NK-92 treated with Interleukin-12 subunit alpha and Interleukin-12 subunit beta, amount 100 ng/mL, for 24 hours (cell line): ENCODE data around the gene ASCC1.

Source experiments
- DNase-seq: peaks from one replicate; lab custom pipeline; 2025; lab: John Stamatoyannopoulos, UW

The ASCC1 gene

GRCh38 chr10:72097448-72098300 is 118.4 kb downstream of the ASCC1 start:
- DNase-seq = no peak

GRCh38 chr10:72096115-72097000 is 119.7 kb downstream of the ASCC1 start:
- no peak for DNase-seq

- DNase-seq = no peak
These were observed 120.9 kb downstream of the ASCC1 start for GRCh38 chr10:72095195-72095594.

- no peak for DNase-seq
These were observed 121.5 kb downstream of the ASCC1 start for GRCh38 chr10:72094574-72094973.

- DNase-seq = no peak
These were observed 122.6 kb downstream of the ASCC1 start for GRCh38 chr10:72093450-72093849.

GRCh38 chr10:72092987-72093386 is 123.1 kb downstream of the ASCC1 start:
- DNase-seq = no peak

- no peak for DNase-seq
These were observed 123.7 kb downstream of the ASCC1 start for GRCh38 chr10:72092171-72092924.

DNA sequence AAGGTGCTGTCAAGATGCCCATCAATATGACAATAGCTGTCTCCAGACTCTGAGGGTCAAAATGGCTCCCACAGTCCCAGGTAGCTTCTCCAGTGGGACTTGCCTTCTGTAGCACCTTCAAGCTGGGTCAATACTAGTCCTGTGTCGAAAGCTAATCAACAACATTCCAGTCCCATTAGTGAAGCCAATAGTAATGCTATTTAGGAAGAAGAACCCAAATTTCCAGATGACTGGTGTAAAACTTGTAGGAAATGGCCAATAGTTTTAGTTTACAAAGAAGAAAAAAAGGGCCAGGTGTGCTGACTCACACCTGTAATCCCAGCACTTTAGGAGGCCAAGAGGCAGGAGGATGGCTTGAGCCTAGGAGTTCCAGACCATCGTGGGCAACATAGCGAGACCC is 125.8 kb downstream of the ASCC1 start:
- no peak for DNase-seq

GRCh38 chr10:72089618-72090017 is 126.5 kb downstream of the ASCC1 start:
- DNase-seq = no peak

- DNase-seq = no peak
These were observed 127.0 kb downstream of the ASCC1 start for GRCh38 chr10:72088889-72089575.

DNA sequence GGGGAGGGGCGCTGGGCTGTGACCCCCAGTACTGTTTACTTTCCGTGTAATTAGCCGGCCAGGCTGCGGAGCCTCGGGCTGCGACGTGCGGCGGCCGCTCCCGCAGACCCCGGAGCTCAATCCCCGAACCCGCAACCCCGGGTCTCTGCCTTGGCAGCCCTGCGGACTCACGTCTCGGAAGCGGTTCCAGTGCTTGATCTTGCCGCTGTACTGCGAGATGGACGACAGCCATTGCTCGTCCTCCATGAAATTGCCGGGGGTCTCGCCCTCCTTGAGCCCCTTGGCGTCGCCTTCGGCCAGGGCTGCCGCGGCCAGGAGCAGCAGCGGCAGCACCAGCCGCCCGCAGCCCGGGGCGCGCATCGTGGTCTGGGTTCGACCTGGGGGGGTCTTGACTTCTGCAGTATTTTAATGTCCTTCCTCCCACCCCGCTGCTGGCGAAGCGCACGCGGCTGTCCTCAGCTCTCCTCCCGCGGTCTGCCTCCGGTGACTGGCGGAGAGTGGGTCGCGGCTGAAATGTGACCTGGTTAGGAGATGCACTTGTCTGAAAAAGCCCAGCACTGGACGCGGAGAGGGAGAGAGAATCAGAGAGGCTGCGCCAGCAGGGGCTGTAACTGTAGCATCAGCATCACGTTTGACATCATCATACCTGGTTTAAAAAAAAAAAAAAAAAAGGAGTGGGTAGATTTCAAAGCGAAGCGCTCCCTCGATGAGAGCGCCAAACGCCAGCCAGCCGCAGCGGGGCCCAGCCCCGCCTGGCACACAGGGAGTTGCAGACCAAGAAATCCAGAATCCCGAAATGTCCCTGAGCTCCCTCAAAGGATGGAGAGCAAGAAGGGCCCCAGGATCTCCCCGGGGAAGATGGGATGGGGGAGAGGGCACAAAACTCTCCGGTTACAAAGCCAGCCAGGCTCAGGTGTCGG is 127.8 kb downstream of the ASCC1 start, which contains the start of gene SPOCK2:
TSS of gene SPOCK2 (minus strand) at position 583 of the 920 bp plus-strand sequence. CDS start at position 360, 223 bp downstream.
- no peak for DNase-seq

DNA sequence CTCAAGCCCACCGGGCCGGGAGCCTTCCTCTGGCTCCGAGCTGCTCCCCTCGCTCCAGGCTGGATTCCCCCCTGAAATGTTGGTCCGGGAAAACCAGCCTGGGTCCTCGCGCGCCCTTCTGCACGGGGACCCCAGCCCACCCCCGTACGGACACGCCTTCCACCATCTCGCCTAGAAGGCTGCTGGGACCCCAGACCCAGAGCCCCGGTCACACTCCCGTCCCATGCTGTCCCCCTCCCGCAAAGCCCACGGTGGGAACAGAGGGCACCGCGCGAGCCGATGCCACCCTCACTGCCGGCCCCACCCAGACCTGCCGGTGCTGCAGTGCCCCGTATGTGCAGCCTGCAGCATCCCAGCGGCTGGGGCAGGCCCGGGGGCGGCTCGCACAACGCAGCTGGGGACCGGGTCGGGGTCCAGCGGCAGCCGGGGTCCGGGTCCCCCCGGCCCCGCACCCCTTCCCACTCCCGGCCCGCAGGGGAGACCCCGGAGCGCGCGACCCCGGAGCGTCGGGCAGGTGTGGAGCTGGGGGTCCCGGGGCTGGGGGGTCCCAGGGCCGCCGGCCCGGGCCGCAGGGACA is 128.6 kb downstream of the ASCC1 start:
- no peak for DNase-seq

GRCh38 chr10:72086466-72087391 is 129.3 kb downstream of the ASCC1 start:
- no peak for DNase-seq

GRCh38 chr10:72085864-72086465 is 130.1 kb downstream of the ASCC1 start:
- DNase-seq = no peak

DNA sequence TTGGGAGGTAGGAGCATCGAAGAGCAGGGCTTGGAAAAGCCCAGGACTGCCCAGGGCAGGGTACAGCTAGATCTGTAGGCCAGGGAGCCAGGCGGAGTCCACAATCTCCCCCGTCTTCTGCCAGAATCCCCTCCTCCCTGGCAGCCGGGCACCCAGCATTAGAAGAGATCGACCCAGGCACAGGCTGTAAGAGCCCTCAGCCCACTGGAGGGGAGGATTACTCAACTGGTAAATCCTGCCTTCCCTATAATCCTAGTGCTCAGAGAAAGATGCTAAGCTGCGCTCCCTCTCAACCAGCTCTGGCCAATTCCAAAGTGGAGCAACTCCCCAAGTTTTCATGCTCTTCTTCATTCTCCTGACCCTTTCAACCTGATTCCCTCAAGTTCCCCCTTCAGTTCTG is 130.9 kb downstream of the ASCC1 start:
- DNase-seq = no peak

- DNase-seq = no peak
These were observed 132.2 kb downstream of the ASCC1 start for GRCh38 chr10:72083790-72084459.

- no peak for DNase-seq
These were observed 133.0 kb downstream of the ASCC1 start for GRCh38 chr10:72082856-72083789.
